ENCODE data around the gene DOK5. TPM values are rescaled to one million over a fixed set of nuclear protein-coding genes. Genes with fewer than 3 reads are reported as not detected.

Gene DOK5
- total RNA-seq, 2 donors from 2014 or later: 4.6 to 6.7 TPM

- H3K4me1 Mint-ChIP-seq: no peaks in the 10 kb centered on the region
- H3K4me3 Mint-ChIP-seq: no peak overlapping the region
- no peak overlapping the region for H3K27ac Mint-ChIP-seq
- TF ChIP-seq, protein P1, sequence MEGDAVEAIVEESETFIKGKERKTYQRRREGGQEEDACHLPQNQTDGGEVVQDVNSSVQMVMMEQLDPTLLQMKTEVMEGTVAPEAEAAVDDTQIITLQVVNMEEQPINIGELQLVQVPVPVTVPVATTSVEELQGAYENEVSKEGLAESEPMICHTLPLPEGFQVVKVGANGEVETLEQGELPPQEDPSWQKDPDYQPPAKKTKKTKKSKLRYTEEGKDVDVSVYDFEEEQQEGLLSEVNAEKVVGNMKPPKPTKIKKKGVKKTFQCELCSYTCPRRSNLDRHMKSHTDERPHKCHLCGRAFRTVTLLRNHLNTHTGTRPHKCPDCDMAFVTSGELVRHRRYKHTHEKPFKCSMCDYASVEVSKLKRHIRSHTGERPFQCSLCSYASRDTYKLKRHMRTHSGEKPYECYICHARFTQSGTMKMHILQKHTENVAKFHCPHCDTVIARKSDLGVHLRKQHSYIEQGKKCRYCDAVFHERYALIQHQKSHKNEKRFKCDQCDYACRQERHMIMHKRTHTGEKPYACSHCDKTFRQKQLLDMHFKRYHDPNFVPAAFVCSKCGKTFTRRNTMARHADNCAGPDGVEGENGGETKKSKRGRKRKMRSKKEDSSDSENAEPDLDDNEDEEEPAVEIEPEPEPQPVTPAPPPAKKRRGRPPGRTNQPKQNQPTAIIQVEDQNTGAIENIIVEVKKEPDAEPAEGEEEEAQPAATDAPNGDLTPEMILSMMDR (conservative IDR thresholded peaks at IDR 0.05): no peak
- no peaks in the 10 kb centered on the region for H3K36me3 Mint-ChIP-seq (ENCODE audit: low read depth)
- no peaks in the 10 kb centered on the region for H3K9me3 Mint-ChIP-seq
- Histone ChIP-seq H3K36me3 (ENCODE audit: control insufficient read depth, insufficient read depth, low read length) (no peaks in the 10 kb centered on the region), H3K9me3 (ENCODE audit: control insufficient read depth, low read length) (no peaks in the 10 kb centered on the region), H3K27ac (ENCODE audit: low read depth, low read length) (no peak overlapping the region), H3K4me3 (ENCODE audit: low read length) (no peak overlapping the region), H3K4me1 (ENCODE audit: control insufficient read depth, insufficient read depth, low read length) (no peaks in the 10 kb centered on the region), H3K27me3 (ENCODE audit: control insufficient read depth, insufficient read depth, low read length, poor library complexity, severe bottlenecking) (no peaks in the 10 kb centered on the region), H3K9ac (ENCODE audit: extremely low read depth, low read length, poor library complexity, severe bottlenecking) (no peak overlapping the region)
- 96 to 98% methylated on average over 4 of the region's 4 CpGs for WGBS, 2 experiments (ENCODE audit: insufficient coverage in 1 of 2, insufficient read length in 1 of 2)
- DNase-seq: no peak
- no peaks in the 10 kb centered on the region for H3K27me3 Mint-ChIP-seq (ENCODE audit: insufficient read depth)
Observed at GRCh38 chr20:54643761-54644160, 168.4 kb downstream of the DOK5 start.

GRCh38 chr20:54645445-54646155 lies 170.2 kb downstream of the DOK5 start:
- no peaks in the 10 kb centered on the region for H3K9me3 Mint-ChIP-seq
- no peak for DNase-seq
- no peaks in the 10 kb centered on the region for H3K27me3 Mint-ChIP-seq (ENCODE audit: insufficient read depth)

GRCh38 chr20:54646156-54646517 lies 170.7 kb downstream of the DOK5 start:
- H3K27me3 Mint-ChIP-seq (ENCODE audit: insufficient read depth): no peaks in the 10 kb centered on the region

More at GRCh38 chr20:54645445-54646155, 170.2 kb downstream of the DOK5 start:
- Histone ChIP-seq H3K9ac (ENCODE audit: extremely low read depth, low read length, poor library complexity, severe bottlenecking) (no peak overlapping the region), H3K4me3 (ENCODE audit: low read length) (no peak overlapping the region), H3K27ac (ENCODE audit: low read depth, low read length) (no peak overlapping the region), H3K4me1 (ENCODE audit: control insufficient read depth, insufficient read depth, low read length) (peaks cover 3% of the 10 kb centered on the region), H3K27me3 (ENCODE audit: control insufficient read depth, insufficient read depth, low read length, poor library complexity, severe bottlenecking) (no peaks in the 10 kb centered on the region), H3K36me3 (ENCODE audit: control insufficient read depth, insufficient read depth, low read length) (no peaks in the 10 kb centered on the region), H3K9me3 (ENCODE audit: control insufficient read depth, low read length) (no peaks in the 10 kb centered on the region)
- H3K27ac Mint-ChIP-seq: no peak overlapping the region
- TF ChIP-seq, protein P1 (conservative IDR thresholded peaks at IDR 0.05): no peak
- no peak overlapping the region for H3K4me3 Mint-ChIP-seq
- H3K36me3 Mint-ChIP-seq (ENCODE audit: low read depth): no peaks in the 10 kb centered on the region
- H3K4me1 Mint-ChIP-seq: peaks cover 5% of the 10 kb centered on the region
- 78 to 94% methylated on average over 3 to 7 of the region's 8 CpGs for WGBS, 2 experiments (ENCODE audit: insufficient coverage in 1 of 2, insufficient read length in 1 of 2)

More at GRCh38 chr20:54646156-54646517, 170.7 kb downstream of the DOK5 start:
- Histone ChIP-seq H3K27ac (ENCODE audit: low read depth, low read length) (no peak overlapping the region), H3K4me1 (ENCODE audit: control insufficient read depth, insufficient read depth, low read length) (peaks cover 3% of the 10 kb centered on the region), H3K9ac (ENCODE audit: extremely low read depth, low read length, poor library complexity, severe bottlenecking) (no peak overlapping the region), H3K4me3 (ENCODE audit: low read length) (no peak overlapping the region), H3K9me3 (ENCODE audit: control insufficient read depth, low read length) (no peaks in the 10 kb centered on the region), H3K36me3 (ENCODE audit: control insufficient read depth, insufficient read depth, low read length) (no peaks in the 10 kb centered on the region), H3K27me3 (ENCODE audit: control insufficient read depth, insufficient read depth, low read length, poor library complexity, severe bottlenecking) (no peaks in the 10 kb centered on the region)
- Mint-ChIP-seq H3K36me3 (ENCODE audit: low read depth) (no peaks in the 10 kb centered on the region), H3K4me1 (peaks cover 5% of the 10 kb centered on the region), H3K9me3 (no peaks in the 10 kb centered on the region), H3K27ac (no peak overlapping the region), H3K4me3 (no peak overlapping the region)
- TF ChIP-seq, protein P1 (conservative IDR thresholded peaks at IDR 0.05): no peak
- 82% methylated on average over 4 of the region's 4 CpGs; no CpG with 5 or more reads in 1 of the 2 experiments for WGBS, 2 experiments (ENCODE audit: insufficient coverage in 1 of 2, insufficient read length in 1 of 2)
- DNase-seq: no peak

Data from endodermal cell (in vitro differentiated cells).